Measurements from ENCODE around the gene SMAGP. TPM values are rescaled to one million over a fixed set of nuclear protein-coding genes. Genes with fewer than 3 reads are reported as not detected.
"Not testable (repeated sequence)": the region's sequence is repeated elsewhere in the genome, so short reads cannot be mapped to it uniquely, and the experiment has no call there.

The SMAGP gene
- total RNA-seq, 2 experiments from 2014 or later, result 4.3 to 4.7 TPM

DNA sequence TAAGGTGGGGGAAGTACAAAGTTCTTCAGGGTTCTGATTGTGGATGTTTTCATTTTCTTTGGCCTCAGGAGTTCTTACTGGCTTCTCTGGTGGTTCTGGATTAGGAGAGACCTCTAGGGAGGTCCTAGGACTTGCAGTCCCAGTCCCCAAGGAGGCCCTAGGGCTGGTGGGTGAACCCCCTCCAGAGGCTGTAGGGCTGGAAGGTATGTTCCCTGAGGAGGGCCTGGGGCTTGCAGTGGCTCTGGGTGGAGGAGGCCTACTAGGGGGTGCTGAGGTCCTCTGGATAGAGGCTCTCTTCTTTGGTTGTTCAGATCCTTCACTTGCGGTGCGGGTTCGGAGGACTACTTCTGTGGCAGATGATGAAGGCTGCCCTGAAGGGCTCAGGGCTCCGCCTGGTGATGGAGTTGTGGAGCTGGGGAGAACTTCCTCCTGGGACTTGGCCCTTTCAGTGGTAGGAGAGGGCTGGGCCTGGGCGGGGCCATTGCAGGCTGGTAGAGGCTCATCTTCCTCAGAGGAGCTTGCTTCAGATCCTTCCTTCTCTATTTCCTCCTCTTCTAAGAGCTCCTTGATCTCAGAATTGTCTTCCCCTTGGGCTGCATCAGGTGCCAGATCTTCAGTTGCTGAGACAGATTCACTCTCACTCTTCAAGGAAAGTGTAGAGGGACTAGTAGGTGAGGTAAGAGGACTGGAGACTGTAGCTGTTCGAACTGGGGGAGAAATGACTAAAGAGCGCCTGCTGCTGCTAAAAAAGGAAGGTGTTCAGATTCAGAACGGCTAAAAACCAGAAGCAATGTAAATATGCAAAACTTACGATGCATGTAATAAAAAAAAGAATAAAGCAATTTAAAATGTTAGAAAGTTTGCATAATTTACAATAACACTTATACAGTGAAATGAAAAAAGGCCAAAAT, 21.6 kb upstream of the SMAGP start:
- H3K9me3 Mint-ChIP-seq (ENCODE audit: insufficient read depth); ATAC-seq; POLR2A ChIA-PET; H3K27me3 Mint-ChIP-seq (ENCODE audit: low read depth); H3K4me1 Mint-ChIP-seq (ENCODE audit: low read depth); H3K4me3 Mint-ChIP-seq; DNase-seq: not testable (repeated sequence)
- CTCF ChIA-PET, result interaction anchor here (1.5 kb wide), 1 partner anchor 49 kb away, joined by 7 read pairs; no protein-coding TSS in a partner anchor
- H3K36me3 Mint-ChIP-seq (ENCODE audit: low read depth), result peaks cover 52% of the 10 kb centered on the region
- H3K27ac Mint-ChIP-seq, result peak overlapping the region; percentile 19

DNA sequence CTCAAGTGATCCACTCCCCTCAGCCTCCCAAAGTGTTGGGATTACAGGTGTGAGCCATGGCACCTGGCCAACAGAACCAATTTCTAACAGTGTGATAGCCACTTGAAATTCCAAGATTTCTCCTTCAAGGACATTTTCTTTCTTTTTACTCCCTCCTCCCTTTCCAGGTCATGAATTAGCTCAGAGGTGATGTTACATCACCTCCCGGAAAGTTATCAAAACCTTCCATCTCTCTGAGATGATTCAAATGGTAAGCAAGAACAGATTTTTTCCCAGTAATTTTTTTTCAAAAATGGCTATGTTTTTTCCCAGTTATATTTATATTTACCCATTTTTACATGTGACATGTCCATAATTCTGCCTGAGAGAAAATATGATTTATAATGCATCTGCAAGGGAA, 15.6 kb upstream of the SMAGP start:
- Mint-ChIP-seq H3K4me3 (no peak overlapping the region), H3K27ac (no peak overlapping the region), H3K9me3 (ENCODE audit: insufficient read depth) (no peaks in the 10 kb centered on the region), H3K27me3 (ENCODE audit: low read depth) (no peaks in the 10 kb centered on the region), H3K4me1 (ENCODE audit: low read depth) (no peaks in the 10 kb centered on the region), H3K36me3 (ENCODE audit: low read depth) (peaks cover 48% of the 10 kb centered on the region)
- DNase-seq (no peak), ATAC-seq (no peak)
- ChIA-PET POLR2A (no interaction called here), CTCF (interaction anchor here (0.9 kb wide), 1 partner anchor 33 kb away, joined by 4 read pairs; no protein-coding TSS in a partner anchor)

DNA sequence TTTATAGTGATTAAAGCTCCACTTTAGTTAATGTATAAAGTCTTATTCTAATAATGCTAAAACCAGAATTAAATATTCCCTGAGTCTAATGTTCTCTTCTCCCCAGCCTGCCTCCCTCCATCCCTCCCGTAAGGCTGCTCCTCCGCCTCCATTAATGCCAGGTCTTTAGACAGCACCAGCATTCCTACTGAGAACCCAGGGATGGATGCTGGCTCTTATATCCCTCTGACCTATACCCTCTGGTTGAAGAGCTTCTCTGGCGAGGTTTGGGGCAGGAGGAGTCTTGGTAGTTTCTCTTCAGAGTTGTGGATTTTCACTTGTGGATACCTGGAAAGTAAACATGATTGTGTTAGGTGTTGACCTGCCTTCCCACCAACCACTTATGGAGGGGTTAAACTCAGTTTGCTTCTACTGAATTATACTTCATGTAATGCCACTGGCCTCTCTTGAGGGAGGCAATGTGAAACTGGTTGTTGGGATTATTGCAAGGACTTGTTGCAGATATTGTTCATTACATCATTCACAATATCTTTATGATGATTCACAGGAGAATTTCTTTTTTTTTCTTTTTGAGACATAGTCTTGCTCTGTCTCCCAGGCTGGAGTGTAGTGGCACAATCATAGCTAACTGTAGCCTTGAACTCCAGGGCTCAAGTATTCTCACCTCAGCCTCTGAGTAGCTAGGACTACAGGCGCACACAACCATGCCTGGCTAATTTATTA, 11.1 kb upstream of the SMAGP start:
- POLR2A ChIA-PET, result no interaction called here
- Mint-ChIP-seq H3K27ac (no peak overlapping the region), H3K9me3 (ENCODE audit: insufficient read depth) (no peaks in the 10 kb centered on the region), H3K4me1 (ENCODE audit: low read depth) (no peaks in the 10 kb centered on the region), H3K27me3 (ENCODE audit: low read depth) (no peaks in the 10 kb centered on the region), H3K36me3 (ENCODE audit: low read depth) (peaks cover 34% of the 10 kb centered on the region), H3K4me3 (no peak overlapping the region)
- no peak for ATAC-seq
- CTCF ChIA-PET, result interaction anchor here (2.4 to 2.6 kb wide), 2 partner anchors 11 to 60 kb away, joined by 10 to 12 read pairs; partner anchors contain the start of gene SMAGP
- DNase-seq, result no peak

DNA sequence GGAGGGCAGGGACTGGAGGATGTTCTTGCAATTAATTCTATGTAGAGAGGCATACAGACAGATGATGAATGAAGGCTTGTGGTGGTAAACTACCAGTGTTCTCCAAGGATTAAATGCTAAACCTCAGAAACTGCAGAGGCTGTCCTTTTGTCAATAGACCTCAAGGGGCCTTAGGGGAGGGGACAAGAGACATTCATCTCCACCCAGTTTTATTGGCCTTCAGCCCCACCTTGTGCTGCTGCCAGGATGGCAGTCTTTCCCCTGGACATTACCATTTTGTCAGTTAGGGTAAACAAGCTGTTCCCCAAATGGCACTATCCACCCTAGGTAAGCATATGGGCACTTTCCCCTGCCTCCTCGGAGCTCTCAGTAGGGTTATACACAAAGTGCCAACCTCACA, 4.9 kb upstream of the SMAGP start:
- ChIA-PET CTCF (interaction anchor here (1.4 kb wide), 1 partner anchor 66 kb away, joined by 4 read pairs; no protein-coding TSS in a partner anchor), POLR2A (no interaction called here)
- no peak for ATAC-seq
- Mint-ChIP-seq H3K4me3 (no peak overlapping the region), H3K27ac (no peak overlapping the region), H3K9me3 (ENCODE audit: insufficient read depth) (no peaks in the 10 kb centered on the region), H3K36me3 (ENCODE audit: low read depth) (peaks cover 2% of the 10 kb centered on the region), H3K4me1 (ENCODE audit: low read depth) (peaks cover 11% of the 10 kb centered on the region), H3K27me3 (ENCODE audit: low read depth) (peaks cover 14% of the 10 kb centered on the region)
- DNase-seq, result no peak

DNA sequence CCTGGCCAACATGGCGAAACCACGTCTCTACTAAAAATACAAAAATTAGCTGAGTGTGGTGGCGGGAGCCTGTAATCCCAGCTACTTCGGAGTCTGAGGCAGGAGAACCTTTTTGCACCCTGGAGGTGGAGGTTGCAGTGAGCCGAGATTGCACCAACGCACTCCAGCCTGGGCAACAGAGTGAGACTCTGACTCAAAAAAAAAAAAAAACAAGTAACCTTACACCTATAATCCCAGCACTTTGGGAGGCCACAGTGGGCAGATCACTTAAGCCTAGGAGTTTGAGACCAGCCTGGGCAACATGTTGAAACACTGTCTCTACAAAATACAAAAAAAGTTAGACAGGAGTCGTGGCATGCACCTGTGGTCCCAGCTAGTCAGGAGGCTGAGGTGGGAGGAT, 2.6 kb upstream of the SMAGP start:
- POLR2A ChIA-PET; ATAC-seq; H3K9me3 Mint-ChIP-seq (ENCODE audit: insufficient read depth); H3K27ac Mint-ChIP-seq; H3K36me3 Mint-ChIP-seq (ENCODE audit: low read depth); DNase-seq; H3K4me3 Mint-ChIP-seq: not testable (repeated sequence)
- CTCF ChIA-PET, result interaction anchor here (0.9 kb wide), 1 partner anchor 10 kb away, joined by 4 read pairs; no protein-coding TSS in a partner anchor
- Mint-ChIP-seq H3K27me3 (ENCODE audit: low read depth) (peaks cover 17% of the 10 kb centered on the region), H3K4me1 (ENCODE audit: low read depth) (peaks cover 20% of the 10 kb centered on the region)

DNA sequence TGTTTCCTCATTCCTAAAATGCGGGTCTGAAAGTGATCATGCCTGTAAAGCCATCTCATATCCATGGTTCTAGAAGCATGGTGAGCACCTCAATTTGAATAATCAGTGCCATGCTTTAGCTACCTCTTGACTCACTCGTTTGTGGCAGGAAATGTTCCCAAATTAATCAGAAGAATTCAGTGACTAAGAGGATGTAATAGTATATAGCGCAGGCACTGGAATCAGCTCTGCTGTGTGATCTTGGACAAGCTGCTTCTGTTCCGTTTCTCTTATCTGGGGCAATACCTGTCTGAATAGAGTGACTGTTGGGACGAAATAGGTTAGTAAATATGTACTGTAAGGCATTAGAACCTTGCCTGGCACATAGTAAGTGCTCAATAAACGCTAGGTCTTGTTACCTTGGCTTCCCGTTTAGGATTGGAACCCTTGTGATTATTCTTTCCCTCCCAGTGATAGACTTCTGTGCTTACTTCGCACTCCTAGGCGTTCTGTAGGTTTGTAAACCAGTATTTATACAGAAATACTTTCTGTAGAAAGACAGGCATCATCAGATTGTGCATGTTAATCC, 820 bp upstream of the SMAGP start:
- peak overlapping the region; percentile 85 for H3K4me3 Mint-ChIP-seq
- peaks cover 23% of the 10 kb centered on the region for H3K4me1 Mint-ChIP-seq (ENCODE audit: low read depth)
- H3K36me3 Mint-ChIP-seq (ENCODE audit: low read depth), result no peaks in the 10 kb centered on the region
- no peak for DNase-seq
- peak overlapping the region; percentile 61 for H3K27ac Mint-ChIP-seq
- POLR2A ChIA-PET, result interaction anchor here (0.6 to 0.9 kb wide), 2 partner anchors 32 to 51 kb away, joined by 3 to 4 read pairs; partner anchors contain the start of gene DAZAP2
- peaks cover 17% of the 10 kb centered on the region for H3K27me3 Mint-ChIP-seq (ENCODE audit: low read depth)
- H3K9me3 Mint-ChIP-seq (ENCODE audit: insufficient read depth), result no peaks in the 10 kb centered on the region
- CTCF ChIA-PET, result interaction anchor here (0.8 to 4.2 kb wide), 10 partner anchors 10 to 224 kb away, joined by 3 to 66 read pairs (median 5); no protein-coding TSS in a partner anchor
- ATAC-seq, result no peak

DNA sequence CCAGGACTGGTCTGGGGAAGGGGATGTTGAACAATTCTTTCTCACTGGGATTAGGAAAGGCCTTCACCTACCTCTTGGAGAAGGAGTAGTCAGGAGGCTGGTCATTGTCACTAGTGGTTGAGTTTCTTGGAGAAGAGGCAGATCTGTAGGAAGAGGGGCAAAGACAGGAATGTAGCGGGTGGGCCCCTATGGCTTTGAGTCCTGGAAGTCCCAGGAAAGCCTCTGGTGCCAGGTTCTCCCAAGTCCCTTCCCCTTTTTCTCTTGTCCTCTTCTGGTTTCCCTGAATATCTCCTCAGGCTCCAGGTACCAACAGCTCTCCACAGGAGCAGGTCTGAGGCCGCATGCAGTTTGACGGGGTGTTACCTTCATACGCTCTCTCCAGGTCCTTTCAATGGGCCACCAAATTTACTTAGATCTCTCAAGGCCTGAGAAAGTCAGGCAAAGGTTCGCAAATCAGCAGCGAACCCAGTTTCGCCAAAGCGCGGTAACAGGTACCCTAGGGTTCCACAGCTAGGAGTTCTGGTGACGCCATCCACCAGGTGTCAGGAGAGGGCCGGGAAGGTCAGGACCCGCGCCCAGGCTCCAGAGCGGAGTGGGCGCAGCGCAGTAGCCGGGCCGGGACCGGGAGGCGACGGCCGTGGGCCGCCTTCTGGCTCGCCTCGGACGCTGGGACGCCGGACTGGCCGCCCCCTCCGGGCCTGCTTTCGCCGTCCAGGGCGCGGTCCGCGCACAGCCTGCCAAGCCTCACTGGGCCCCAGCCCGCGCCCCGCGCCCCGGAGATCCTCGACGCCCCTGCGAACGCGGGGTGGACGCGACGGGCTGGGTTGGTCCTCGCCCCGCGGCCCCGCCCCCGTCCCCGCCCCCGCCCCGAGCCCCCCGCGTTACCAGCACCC, 795 bp downstream of the SMAGP start:
- peak; percentile 58 for DNase-seq
- Mint-ChIP-seq H3K9me3 (ENCODE audit: insufficient read depth) (no peaks in the 10 kb centered on the region), H3K27ac (peak overlapping the region; percentile 67), H3K27me3 (ENCODE audit: low read depth) (peaks cover 17% of the 10 kb centered on the region), H3K4me1 (ENCODE audit: low read depth) (peaks cover 33% of the 10 kb centered on the region), H3K36me3 (ENCODE audit: low read depth) (peaks cover 3% of the 10 kb centered on the region), H3K4me3 (peak overlapping the region; percentile 70)
- peak; percentile 59 for ATAC-seq
- ChIA-PET CTCF (interaction anchor here (0.6 to 4.2 kb wide), 7 partner anchors 8 to 186 kb away, joined by 3 to 66 read pairs (median 7); no protein-coding TSS in a partner anchor), POLR2A (interaction anchor here (0.8 kb wide), 1 partner anchor 71 kb away, joined by 6 read pairs; no protein-coding TSS in a partner anchor)

DNA sequence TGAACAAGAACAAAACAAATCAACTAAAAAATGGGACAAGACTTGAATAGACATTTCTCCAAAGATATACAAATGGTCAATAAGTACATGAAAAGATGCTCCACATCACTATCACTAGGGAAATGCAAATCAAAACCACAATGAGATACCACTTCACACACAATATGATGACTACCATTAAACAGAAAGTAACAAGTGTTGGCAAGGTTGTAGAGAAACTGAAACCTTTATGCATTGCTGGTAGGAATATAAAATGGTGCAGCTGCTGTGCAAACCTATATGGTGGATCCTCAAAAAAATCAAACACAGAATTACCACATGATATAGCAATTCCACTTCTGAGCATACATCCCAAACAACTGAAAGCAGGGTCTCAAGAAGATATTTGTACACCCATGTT, 5.2 kb downstream of the SMAGP start:
- Mint-ChIP-seq H3K4me1 (ENCODE audit: low read depth) (peaks cover 29% of the 10 kb centered on the region), H3K27me3 (ENCODE audit: low read depth) (peaks cover 2% of the 10 kb centered on the region), H3K36me3 (ENCODE audit: low read depth) (peaks cover 3% of the 10 kb centered on the region), H3K4me3 (peak overlapping the region; percentile 5), H3K27ac (peak overlapping the region; percentile 19), H3K9me3 (ENCODE audit: insufficient read depth) (no peaks in the 10 kb centered on the region)
- DNase-seq, result no peak
- ChIA-PET POLR2A (no interaction called here), CTCF (interaction anchor here (0.9 kb wide), 1 partner anchor 12 kb away, joined by 6 read pairs; no protein-coding TSS in a partner anchor)
- peak; percentile 59 for ATAC-seq

DNA sequence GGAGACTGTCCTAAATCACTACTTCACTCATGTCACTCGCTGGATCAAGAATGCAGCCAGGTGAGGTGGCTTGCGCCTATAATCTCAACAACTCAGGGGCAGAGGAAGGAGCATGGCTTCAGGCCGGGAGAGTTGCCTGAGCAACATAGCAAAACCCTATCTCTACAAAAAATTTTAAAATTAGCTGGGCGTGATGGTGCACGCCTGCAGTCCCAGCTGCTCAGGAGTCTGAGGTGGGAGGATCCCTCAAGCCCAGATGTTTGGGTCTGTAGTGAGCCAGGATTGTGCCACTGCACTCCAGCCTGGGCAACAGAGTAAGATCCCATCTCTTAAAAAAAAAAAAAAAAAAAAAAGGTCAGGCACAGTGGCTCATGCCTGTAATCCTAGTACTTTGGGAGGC, 5.9 kb downstream of the SMAGP start:
- ChIA-PET CTCF (interaction anchor here (0.9 to 3.2 kb wide), 2 partner anchors 12 to 77 kb away, joined by 6 to 19 read pairs; no protein-coding TSS in a partner anchor), POLR2A (interaction anchor here (0.6 kb wide), 1 partner anchor 26 kb away, joined by 3 read pairs; the partner anchor contains the start of gene DAZAP2)
- Mint-ChIP-seq H3K27me3 (ENCODE audit: low read depth) (peaks cover 2% of the 10 kb centered on the region), H3K36me3 (ENCODE audit: low read depth) (peaks cover 3% of the 10 kb centered on the region), H3K4me3 (no peak overlapping the region), H3K27ac (no peak overlapping the region), H3K4me1 (ENCODE audit: low read depth) (peaks cover 27% of the 10 kb centered on the region), H3K9me3 (ENCODE audit: insufficient read depth) (no peaks in the 10 kb centered on the region)
- no peak for ATAC-seq
- DNase-seq, result no peak

DNA sequence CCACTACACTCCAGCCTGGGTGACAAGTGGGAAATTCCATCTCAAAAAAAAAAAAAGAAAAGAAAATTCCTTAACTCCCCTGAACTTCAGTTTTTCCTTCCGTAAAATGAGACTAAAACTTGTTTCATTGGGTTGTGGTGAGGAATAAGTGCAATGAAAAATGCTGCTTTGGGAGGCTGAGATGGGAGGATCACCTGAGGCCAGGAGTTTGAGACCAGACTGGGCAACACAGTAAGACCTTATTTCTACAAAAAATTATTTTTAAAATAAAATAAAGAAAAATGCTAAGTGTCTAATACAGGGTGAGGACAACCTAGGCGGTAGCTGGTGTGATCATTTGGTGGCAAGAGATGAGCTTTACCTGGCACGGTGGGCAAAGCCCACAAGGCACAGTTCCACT, 6.9 kb downstream of the SMAGP start:
- Mint-ChIP-seq H3K4me1 (ENCODE audit: low read depth) (peaks cover 20% of the 10 kb centered on the region), H3K27me3 (ENCODE audit: low read depth) (no peaks in the 10 kb centered on the region), H3K4me3 (no peak overlapping the region), H3K9me3 (ENCODE audit: insufficient read depth) (no peaks in the 10 kb centered on the region), H3K36me3 (ENCODE audit: low read depth) (peaks cover 3% of the 10 kb centered on the region), H3K27ac (no peak overlapping the region)
- DNase-seq, result no peak
- POLR2A ChIA-PET, result no interaction called here
- CTCF ChIA-PET, result interaction anchor here (1.3 to 3.2 kb wide), 5 partner anchors 11 to 80 kb away, joined by 3 to 25 read pairs (median 5); no protein-coding TSS in a partner anchor
- no peak for ATAC-seq
